Calu3 (cell line): Measurements from ENCODE around the gene MYO5A. TPM values are rescaled to one million over a fixed set of nuclear protein-coding genes. Genes with fewer than 3 reads are reported as not detected.

Experiments
- BruUV-seq: library from RNA; stranded (reverse); fragments of 400-500 nt; replicated peaks from 2 replicates; lab custom pipeline; 2021; lab: Mats Ljungman, UMichigan
- CTCF ChIA-PET: fragments of 300-600 bp; sonication (Branson Sonifier 250); formaldehyde crosslinking; loops from one replicate; lab custom pipeline; 2022; ENCODE audit warnings: antibody characterized with exemption; lab: Charles Lee
- DNase-seq: peaks from one replicate; pipeline ENCODE4 v3.0.0; 2022
- H3K27ac Mint-ChIP-seq: one replicate; pipeline ENCODE4 v1.8.0; 2022; ENCODE audit warnings: mixed read lengths; ENCODE audit not compliant: unreplicated experiment
- H3K27me3 Mint-ChIP-seq: one replicate; pipeline ENCODE4 v1.8.0; 2022; ENCODE audit warnings: mixed read lengths; ENCODE audit not compliant: unreplicated experiment
- H3K36me3 Mint-ChIP-seq: one replicate; pipeline ENCODE4 v1.8.0; 2022; ENCODE audit warnings: mild to moderate bottlenecking, moderate library complexity, mixed read lengths; ENCODE audit not compliant: insufficient read depth, unreplicated experiment
- H3K4me1 Mint-ChIP-seq: one replicate; pipeline ENCODE4 v1.8.0; 2022; ENCODE audit warnings: mild to moderate bottlenecking, low read depth, mixed read lengths; ENCODE audit not compliant: unreplicated experiment
- H3K4me3 Mint-ChIP-seq: one replicate; pipeline ENCODE4 v1.8.0; 2022; ENCODE audit warnings: mild to moderate bottlenecking, low read depth, moderate library complexity, mixed read lengths; ENCODE audit not compliant: unreplicated experiment
- H3K9me3 Mint-ChIP-seq: one replicate; pipeline ENCODE4 v1.8.0; 2022; ENCODE audit warnings: low read depth, mixed read lengths; ENCODE audit not compliant: unreplicated experiment
- intact Hi-C: fragments of 100-400 bp; cut with micrococcal nuclease; formaldehyde crosslinking; loops from one replicate; pipeline ENCODE4 v1.10.0; 2022; ENCODE audit not compliant: unreplicated experiment
- total RNA-seq: library from RNA; stranded (reverse); gene quantifications from 2 replicates; pipeline ENCODE4 v1.2.3, GENCODE V29; 2022
- TF ChIP-seq, protein P1 (sequence below): fragments of 200-600 bp; IDR thresholded peaks from one replicate; pipeline ENCODE4 v1.8.0; 2022; ENCODE audit warnings: antibody characterized with exemption; ENCODE audit not compliant: unreplicated experiment

MYO5A gene
- total RNA-seq, 1 experiment from 2014 or later = 6.1 TPM

DNA sequence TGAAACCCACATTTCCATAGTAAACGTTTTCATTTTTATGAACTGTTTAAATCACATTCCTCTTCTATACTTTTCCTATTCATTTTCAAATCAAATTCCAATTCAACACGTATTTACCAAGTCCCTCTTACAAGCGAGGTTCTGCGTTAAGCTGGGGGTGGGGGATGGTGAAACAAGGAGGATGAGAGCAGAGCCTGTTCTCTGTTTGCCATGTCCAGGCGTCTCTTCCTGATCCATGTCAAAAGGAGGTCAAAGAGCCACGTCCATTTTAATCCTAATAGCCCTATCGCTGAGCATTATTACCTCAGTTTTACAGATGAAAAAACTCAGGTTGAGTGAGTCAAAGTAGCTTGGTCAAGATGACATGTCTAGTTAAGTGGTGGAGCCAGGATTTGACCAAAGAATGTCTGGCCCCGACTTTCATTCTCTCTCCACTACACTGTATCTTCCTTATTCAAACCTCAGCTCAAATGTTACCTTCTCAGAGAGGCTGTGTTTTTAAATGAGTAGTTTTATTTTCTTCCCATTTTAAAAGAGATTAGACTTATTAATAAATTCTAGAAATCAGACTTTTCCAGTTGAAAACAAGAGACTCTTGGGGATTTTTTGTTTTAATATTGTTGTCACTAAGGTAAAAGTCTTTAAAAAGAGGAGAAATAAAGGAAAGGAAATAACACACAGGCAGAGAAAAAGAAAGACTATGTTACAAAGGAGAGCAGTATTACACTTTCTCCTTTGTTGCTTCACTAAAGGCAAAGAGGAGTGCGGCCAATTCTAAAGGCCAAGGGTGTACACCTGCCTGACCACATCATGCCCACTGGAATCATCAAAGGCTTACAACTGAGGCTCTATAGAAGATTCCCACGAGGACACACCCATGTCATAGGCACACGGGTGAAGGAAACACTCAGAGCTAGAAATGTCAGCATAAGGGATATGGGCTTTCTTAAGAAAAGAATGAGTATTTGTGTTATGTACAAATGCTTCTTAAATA, 42.4 kb downstream of the MYO5A start:
- H3K4me1 Mint-ChIP-seq = no peaks in the 10 kb centered on the region
- no peak overlapping the region for H3K4me3 Mint-ChIP-seq
- TF ChIP-seq, protein P1, sequence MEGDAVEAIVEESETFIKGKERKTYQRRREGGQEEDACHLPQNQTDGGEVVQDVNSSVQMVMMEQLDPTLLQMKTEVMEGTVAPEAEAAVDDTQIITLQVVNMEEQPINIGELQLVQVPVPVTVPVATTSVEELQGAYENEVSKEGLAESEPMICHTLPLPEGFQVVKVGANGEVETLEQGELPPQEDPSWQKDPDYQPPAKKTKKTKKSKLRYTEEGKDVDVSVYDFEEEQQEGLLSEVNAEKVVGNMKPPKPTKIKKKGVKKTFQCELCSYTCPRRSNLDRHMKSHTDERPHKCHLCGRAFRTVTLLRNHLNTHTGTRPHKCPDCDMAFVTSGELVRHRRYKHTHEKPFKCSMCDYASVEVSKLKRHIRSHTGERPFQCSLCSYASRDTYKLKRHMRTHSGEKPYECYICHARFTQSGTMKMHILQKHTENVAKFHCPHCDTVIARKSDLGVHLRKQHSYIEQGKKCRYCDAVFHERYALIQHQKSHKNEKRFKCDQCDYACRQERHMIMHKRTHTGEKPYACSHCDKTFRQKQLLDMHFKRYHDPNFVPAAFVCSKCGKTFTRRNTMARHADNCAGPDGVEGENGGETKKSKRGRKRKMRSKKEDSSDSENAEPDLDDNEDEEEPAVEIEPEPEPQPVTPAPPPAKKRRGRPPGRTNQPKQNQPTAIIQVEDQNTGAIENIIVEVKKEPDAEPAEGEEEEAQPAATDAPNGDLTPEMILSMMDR = no peak
- no peak overlapping the region for H3K27ac Mint-ChIP-seq
- no TSS peak for BruUV-seq
- CTCF ChIA-PET = no interaction called here
- no peaks in the 10 kb centered on the region for H3K27me3 Mint-ChIP-seq
- H3K36me3 Mint-ChIP-seq = no peaks in the 10 kb centered on the region
- intact Hi-C loops = no loop called here
- no peaks in the 10 kb centered on the region for H3K9me3 Mint-ChIP-seq
- no peak for DNase-seq

DNA sequence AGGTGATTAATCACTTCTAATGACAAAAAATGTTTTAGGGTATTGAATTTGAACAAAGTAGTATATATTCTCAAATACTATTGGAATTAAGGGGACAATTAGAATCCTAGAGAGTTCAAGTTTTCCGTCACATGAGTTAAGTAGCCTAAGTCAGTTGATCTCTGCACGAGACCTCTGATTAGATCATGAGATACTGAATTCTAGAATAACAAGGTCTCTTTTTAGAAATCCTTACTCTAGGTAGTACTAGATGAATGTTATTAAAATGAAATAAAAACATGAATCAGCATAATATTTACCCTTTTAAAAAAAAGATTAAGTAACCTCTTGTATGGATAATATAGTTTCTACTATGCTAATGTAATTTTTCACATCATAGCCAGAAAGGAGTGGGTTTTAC, 43.4 kb downstream of the MYO5A start:
- Mint-ChIP-seq H3K4me1 (no peaks in the 10 kb centered on the region), H3K27me3 (no peaks in the 10 kb centered on the region), H3K4me3 (no peak overlapping the region), H3K36me3 (no peaks in the 10 kb centered on the region), H3K27ac (no peak overlapping the region), H3K9me3 (no peaks in the 10 kb centered on the region)
- no TSS peak for BruUV-seq
- DNase-seq = no peak
- CTCF ChIA-PET = no interaction called here
- intact Hi-C loops = no loop called here
- TF ChIP-seq, protein P1 = no peak

DNA sequence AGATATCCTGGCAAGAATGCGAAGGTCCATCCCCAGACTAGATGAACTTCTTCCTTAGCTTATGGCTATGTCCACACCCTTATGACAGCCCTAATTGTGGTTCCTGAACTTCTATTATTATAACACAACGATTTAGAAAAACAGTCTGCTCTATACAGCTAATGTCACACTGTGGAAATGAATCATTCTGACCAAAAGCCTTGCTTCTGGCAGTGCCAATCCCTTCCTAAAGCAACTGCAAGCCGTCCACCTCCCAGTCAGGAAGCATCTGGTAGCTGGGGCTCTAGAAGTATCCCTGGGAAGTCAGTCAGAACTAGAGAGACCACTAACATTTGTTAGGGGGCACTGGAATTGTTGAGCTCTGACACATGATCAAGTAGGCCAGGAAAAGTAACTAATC, 45.0 kb downstream of the MYO5A start:
- no peak overlapping the region for H3K27ac Mint-ChIP-seq
- intact Hi-C loops = no loop called here
- no peaks in the 10 kb centered on the region for H3K4me1 Mint-ChIP-seq
- TF ChIP-seq, protein P1 = no peak
- DNase-seq = no peak
- H3K36me3 Mint-ChIP-seq = no peaks in the 10 kb centered on the region
- no peaks in the 10 kb centered on the region for H3K27me3 Mint-ChIP-seq
- no TSS peak for BruUV-seq
- CTCF ChIA-PET = no interaction called here
- H3K9me3 Mint-ChIP-seq = no peaks in the 10 kb centered on the region
- no peak overlapping the region for H3K4me3 Mint-ChIP-seq

DNA sequence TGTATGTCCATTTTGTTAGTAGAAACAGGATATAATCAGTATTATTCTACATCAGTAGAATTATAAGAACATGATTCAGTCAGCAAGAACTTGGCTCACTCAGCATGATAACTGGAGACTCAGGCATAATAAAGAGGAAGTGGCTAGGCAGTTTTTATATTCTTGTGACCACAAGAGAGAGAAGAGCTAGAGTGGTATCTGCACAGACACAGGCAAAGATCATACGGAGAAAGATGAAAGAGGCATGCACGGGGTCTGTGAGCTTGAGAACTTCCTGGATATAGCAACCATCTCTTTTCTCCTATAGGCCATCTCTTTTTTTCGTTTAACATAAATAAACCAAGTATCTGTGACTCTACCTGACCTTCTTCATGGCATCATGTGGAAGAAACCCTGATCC, 46.8 kb downstream of the MYO5A start:
- no peaks in the 10 kb centered on the region for H3K9me3 Mint-ChIP-seq
- DNase-seq = no peak
- intact Hi-C loops = no loop called here
- no TSS peak for BruUV-seq
- no peak overlapping the region for H3K4me3 Mint-ChIP-seq
- H3K27me3 Mint-ChIP-seq = no peaks in the 10 kb centered on the region
- H3K36me3 Mint-ChIP-seq = no peaks in the 10 kb centered on the region
- no peak overlapping the region for H3K27ac Mint-ChIP-seq
- CTCF ChIA-PET = no interaction called here
- H3K4me1 Mint-ChIP-seq = no peaks in the 10 kb centered on the region
- TF ChIP-seq, protein P1 = no peak
